Dermis lymphatic vessel endothelial cell (primary cell): ENCODE data around the gene TIMMDC1. TPM values are rescaled to one million over a fixed set of nuclear protein-coding genes. Genes with fewer than 3 reads are reported as not detected.

Experiments
- total RNA-seq: library from RNA; depleted of rRNA; stranded (reverse); fragments of >200 nt; gene quantifications from 2 replicates; pipeline ENCODE4 v1.2.1, GENCODE V29; 2014

Gene TIMMDC1
- total RNA-seq = 31.7 and 40.0 TPM in 2 replicates

GRCh38 chr3:119498186-119499011 is at the start of gene TIMMDC1:
Gene TIMMDC1, plus strand, starts transcription at chr3:119498547. Its CDS starts 187 bp downstream, at chr3:119498734.

DNA sequence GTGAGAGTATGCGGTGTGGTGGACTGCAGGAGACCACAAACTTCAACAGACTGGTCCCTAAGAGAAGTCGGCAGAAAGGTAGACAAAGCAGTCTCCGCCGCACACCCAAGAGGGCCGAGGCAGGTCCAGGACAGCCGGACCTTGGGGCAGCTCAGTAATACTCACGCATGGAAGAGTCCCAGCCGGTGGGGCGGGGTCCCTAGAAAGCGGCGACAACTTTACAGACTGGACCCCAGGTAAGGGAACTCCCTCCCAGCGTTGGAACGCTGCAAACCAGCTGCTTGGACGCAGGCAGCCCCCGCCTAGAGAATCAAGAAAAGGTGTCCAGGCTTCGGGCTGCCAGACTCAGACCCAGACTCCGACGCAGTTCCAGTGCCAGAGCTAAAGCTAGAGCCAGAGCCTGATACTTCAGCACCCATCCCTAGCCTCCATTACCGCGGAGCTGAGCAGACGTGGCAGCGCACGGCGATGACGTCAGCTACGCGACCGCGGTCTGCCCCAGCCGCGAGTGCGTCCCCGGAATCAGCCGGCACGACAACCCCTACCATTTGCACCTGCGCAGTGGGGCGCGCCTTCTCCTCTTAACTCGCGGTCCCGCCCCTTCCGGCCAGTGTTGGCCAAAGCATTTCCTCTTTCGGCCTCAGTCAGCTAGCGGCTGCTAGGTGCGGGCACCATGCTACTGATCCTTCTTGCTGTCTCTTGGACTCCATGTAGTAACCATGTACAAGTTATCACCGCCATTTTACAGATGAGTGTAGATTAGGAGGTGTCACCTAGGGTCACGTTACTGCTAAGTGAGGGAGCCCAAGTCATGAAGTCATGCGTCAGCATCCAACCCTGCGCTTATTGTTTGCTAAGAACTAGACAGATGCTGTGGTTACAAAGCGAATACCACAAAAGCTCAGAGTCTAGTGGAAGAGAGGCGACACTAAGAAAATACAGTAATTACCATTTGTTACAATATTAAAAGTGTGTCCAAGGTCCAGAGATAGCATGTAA is 34.9 kb upstream of the TIMMDC1 start, which contains the start of gene TMEM39A:
Gene TMEM39A, minus strand, starts transcription at position 445 of the 999 bp plus-strand sequence. CDS start 1,541 bp downstream, outside the sequence.

GRCh38 chr3:119559441-119559963 is 61.2 kb downstream of the TIMMDC1 start, which contains the start of gene CD80:
Gene CD80, minus strand, starts transcription at chr3:119559614. Its CDS starts 1,886 bp downstream, at chr3:119557728.

Other genes starting within 250 kb of the TIMMDC1 start
- 23.4 and 30.4 TPM in 2 replicates for gene ARHGAP31, start 204.2 kb upstream of the TIMMDC1 start, total RNA-seq
- 27.5 and 28.1 TPM in 2 replicates for gene TMEM39A, start 34.9 kb upstream of the TIMMDC1 start, total RNA-seq
- 16.2 and 16.3 TPM in 2 replicates for gene POGLUT1, start 29.6 kb upstream of the TIMMDC1 start, total RNA-seq
- gene CD80, start 61.1 kb downstream of the TIMMDC1 start, total RNA-seq = under 0.01 TPM in 1 of 2 replicates, not detected in the other
- 7.5 and 11.8 TPM in 2 replicates for gene ADPRH, start 80.9 kb downstream of the TIMMDC1 start, total RNA-seq
- 2.8 and 7.3 TPM in 2 replicates for gene PLA1A, start 99.3 kb downstream of the TIMMDC1 start, total RNA-seq
- 0.17 and 0.33 TPM in 2 replicates for gene POPDC2, start 162.0 kb downstream of the TIMMDC1 start, total RNA-seq
- gene COX17, start 178.9 kb downstream of the TIMMDC1 start, total RNA-seq = 19.8 and 29.8 TPM in 2 replicates
- gene CFAP91, start 204.5 kb downstream of the TIMMDC1 start, total RNA-seq = not detected in 2 replicates